Aorta (tissue), 5 donors: Measurements from ENCODE around the gene MAGEA6. TPM values are rescaled to one million over a fixed set of nuclear protein-coding genes. Genes with fewer than 3 reads are reported as not detected.
"Not testable (repeated sequence)": the region's sequence is repeated elsewhere in the genome, so short reads cannot be mapped to it uniquely, and the experiment has no call there.

ENCODE experiments used
- ATAC-seq: fragments of 200-7000 bp; cut with Tn5 transposase; one replicate; pipeline ENCODE4 v1.9.1; 2022; ENCODE audit warnings: moderate library complexity; ENCODE audit not compliant: low FRiP score
- DNase-seq, 2 donors: peaks; one replicate each; pipeline ENCODE4 v3.0.0-alpha.2; 2020
- H3K27ac ChIP-seq, 2 donors: one replicate each; pipeline ENCODE4 v1.5.1; 2013; ENCODE audit warnings: low read length in 2 of 2, mild to moderate bottlenecking in 2 of 2, moderate library complexity in 2 of 2, control low read depth in 1 of 2, inconsistent platforms in 1 of 2, low read depth in 1 of 2
- H3K27me3 ChIP-seq, 2 donors: one replicate each; pipeline ENCODE4 v1.6.1; 2013; ENCODE audit warnings: control low read depth in 1 of 2, low read length in 1 of 2, mild to moderate bottlenecking in 1 of 2, moderate library complexity in 1 of 2; ENCODE audit not compliant: insufficient read depth in 2 of 2, control insufficient read depth in 1 of 2
- H3K36me3 ChIP-seq, 2 donors: one replicate each; pipeline ENCODE4 v1.6.1; 2013; ENCODE audit warnings: control low read depth in 1 of 2, low read length in 1 of 2, mild to moderate bottlenecking in 1 of 2; ENCODE audit not compliant: insufficient read depth in 2 of 2, control insufficient read depth in 1 of 2
- H3K4me1 ChIP-seq, 2 donors: one replicate each; pipeline ENCODE4 v1.6.1; 2013; ENCODE audit warnings: low read length in 2 of 2, control low read depth in 1 of 2, mild to moderate bottlenecking in 1 of 2, moderate library complexity in 1 of 2; ENCODE audit not compliant: insufficient read depth in 2 of 2, control insufficient read depth in 1 of 2
- H3K4me3 ChIP-seq, 2 donors: one replicate each; pipeline ENCODE4 v1.5.1; 2013; ENCODE audit warnings: low read length in 2 of 2, control low read depth in 1 of 2, mild to moderate bottlenecking in 1 of 2
- H3K9me3 ChIP-seq: one replicate; pipeline ENCODE4 v1.6.1; 2013; ENCODE audit warnings: mild to moderate bottlenecking, low read length; ENCODE audit not compliant: control insufficient read depth
- WGBS, 2 donors: extraction: QIAGEN DNeasy Blood & Tissue Kit; methylation state at CpG; one replicate each; pipeline ENCODE4 v1.1.7; 2013; 5-methylcytosine and 5-hydroxymethylcytosine counted together
- intact Hi-C, 2 donors: fragments of 100-400 bp; cut with DNase I; formaldehyde crosslinking; loops; one replicate each; pipeline versions ENCODE4 v1.14.2 to v1.15.0; 2022
- polyA plus RNA-seq, 2 donors: library from polyadenylated mRNA; stranded (reverse); fragments of 200-250 nt; gene quantifications; one replicate each; pipeline ENCODE4 v1.2.3, GENCODE V29; 2013
- total RNA-seq, 2 donors: library from RNA; stranded (reverse); fragmentation: NEBNext Ultra II Directional; extraction: Animal tissue kit (Norgen Biotek cat#: 25700); gene quantifications; one replicate each; pipeline ENCODE4 v1.2.1, GENCODE V29; 2021
- donor health status: healthy with polysubstance abuse.
- donor health status: Bipolar disorder and iron deficiency.
- donor health status: DM: no; HTN: no; CAD: no.
- donor health status: DM: no; HTN: no; CAD: no.
- donor health status: DM: yes; HTN: yes; CAD: no.

The MAGEA6 gene
- total and polyA plus RNA-seq, 4 donors, result not detected

DNA sequence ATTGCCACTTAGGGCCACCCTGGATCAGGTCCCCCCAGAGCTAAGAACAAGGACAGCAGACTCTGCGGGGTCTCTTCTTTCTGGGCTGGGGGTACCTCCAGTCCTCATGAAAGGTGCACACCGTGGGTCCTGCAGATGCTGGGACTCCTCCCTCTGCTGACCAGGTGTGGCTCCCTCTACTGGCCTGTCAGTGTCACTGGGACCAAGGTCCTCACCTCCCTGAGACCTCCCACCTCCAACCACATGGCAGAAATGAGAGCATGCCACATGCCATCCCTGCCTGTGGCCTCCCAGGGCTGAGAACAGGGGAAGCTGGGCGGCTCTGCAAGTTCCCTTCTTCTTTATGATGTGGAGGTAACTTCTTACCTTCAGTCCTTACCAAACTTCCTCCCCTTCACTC is 17.6 kb upstream of the MAGEA6 start:
- H3K36me3 ChIP-seq, H3K9me3 ChIP-seq: not testable (repeated sequence)
- no CpG with 5 or more reads among the region's 3 CpGs for WGBS, 2 donors

GRCh38 chrX:152766562-152766961 is 2.9 kb downstream of the MAGEA6 start:
- H3K27me3 ChIP-seq, H3K4me3 ChIP-seq, H3K27ac ChIP-seq, H3K36me3 ChIP-seq, ATAC-seq, intact Hi-C loops, H3K9me3 ChIP-seq, H3K4me1 ChIP-seq: not testable (repeated sequence)
- DNase-seq, result peak in 1 of 2 donors; percentile 26
- WGBS, 2 donors, result 68 to 77% methylated on average over 9 of the region's 9 CpGs

More for the DNA sequence above, 17.6 kb upstream of the MAGEA6 start:
- H3K27ac ChIP-seq, intact Hi-C loops, H3K27me3 ChIP-seq, ATAC-seq, H3K4me3 ChIP-seq, H3K4me1 ChIP-seq, DNase-seq: not testable (repeated sequence)

DNA sequence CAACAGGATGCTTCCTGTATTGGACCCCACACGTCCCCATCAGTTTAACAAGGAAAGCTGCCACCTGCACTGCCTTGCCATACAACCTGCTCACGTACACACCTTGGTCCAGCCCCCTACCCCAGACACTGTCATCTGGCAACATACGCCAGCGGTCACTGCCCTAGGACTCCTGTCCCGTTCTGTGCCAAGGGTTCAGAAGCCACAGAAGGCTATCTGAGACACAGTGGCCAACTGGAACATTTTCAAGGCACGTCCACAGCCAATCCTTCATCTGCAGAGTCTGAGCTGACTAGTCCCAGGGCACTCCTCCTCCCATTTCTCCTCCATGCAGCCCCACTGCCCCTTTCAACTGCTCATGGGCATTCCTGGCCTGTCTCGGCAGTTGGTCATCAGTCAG is 7.9 kb downstream of the MAGEA6 start:
- H3K9me3 ChIP-seq, intact Hi-C loops, H3K27me3 ChIP-seq, H3K36me3 ChIP-seq, H3K4me1 ChIP-seq, H3K27ac ChIP-seq, H3K4me3 ChIP-seq, DNase-seq: not testable (repeated sequence)
- peak; percentile 29 for ATAC-seq
- 70 to 85% methylated on average over 2 to 4 of the region's 7 CpGs for WGBS, 2 donors

DNA sequence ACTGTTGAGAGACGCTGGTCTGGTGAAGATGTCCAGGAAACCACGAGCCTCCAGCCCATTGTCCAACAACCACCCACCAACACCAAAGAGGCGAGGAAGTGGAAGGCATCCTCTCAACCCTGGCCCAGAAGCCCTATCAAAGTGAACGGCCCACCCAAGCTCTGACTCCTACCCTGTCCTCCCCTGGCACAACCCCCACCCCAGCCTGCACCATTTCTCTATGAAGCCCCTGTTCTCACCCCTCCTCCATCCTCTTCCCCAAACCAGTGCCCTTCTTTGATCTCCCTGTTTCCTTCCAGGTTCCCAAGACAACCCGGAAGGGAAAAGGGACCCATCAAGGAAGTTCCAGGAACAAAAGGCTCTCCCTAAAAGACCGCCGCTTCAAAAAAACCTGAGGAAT is 9.9 kb downstream of the MAGEA6 start:
- H3K4me1 ChIP-seq, H3K27me3 ChIP-seq, H3K4me3 ChIP-seq, H3K27ac ChIP-seq, H3K36me3 ChIP-seq, intact Hi-C loops, DNase-seq, H3K9me3 ChIP-seq: not testable (repeated sequence)
- 62 to 79% methylated on average over 3 to 4 of the region's 7 CpGs for WGBS, 2 donors
- peak; percentile 52 for ATAC-seq

DNA sequence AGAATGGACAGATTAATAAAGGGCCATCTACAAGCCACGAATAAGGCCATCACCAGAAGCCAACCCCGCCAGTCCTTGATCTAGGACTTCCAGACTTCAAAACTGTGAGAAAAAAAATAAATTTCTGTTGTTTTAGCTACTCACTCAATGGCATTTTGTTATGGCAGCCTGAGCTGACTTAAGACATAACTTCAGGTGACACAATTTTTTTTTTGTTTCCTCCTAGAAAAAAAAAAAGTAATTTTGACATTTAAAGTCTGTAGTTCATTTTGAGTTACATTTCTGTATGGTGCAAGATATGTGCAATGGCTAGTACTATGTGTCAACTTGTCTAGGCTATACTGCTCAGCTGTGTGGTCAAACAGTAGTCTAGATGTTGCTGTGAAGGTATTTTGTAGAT is 10.6 kb downstream of the MAGEA6 start, which contains the start of gene CSAG3:
Gene CSAG3, plus strand, starts transcription at position 301 of the 400 bp plus-strand sequence.
- intact Hi-C loops, H3K27ac ChIP-seq, DNase-seq, H3K4me1 ChIP-seq, H3K36me3 ChIP-seq, ATAC-seq, H3K27me3 ChIP-seq, H3K9me3 ChIP-seq, H3K4me3 ChIP-seq: not testable (repeated sequence)
- no CpG with 5 or more reads among the region's 2 CpGs for WGBS, 2 donors

GRCh38 chrX:152754871-152755270 is 14.6 kb downstream of the MAGEA6 start:
- WGBS, 2 donors, result no CpG with 5 or more reads among the region's 5 CpGs
- ATAC-seq, intact Hi-C loops, H3K4me1 ChIP-seq, H3K9me3 ChIP-seq, DNase-seq, H3K27me3 ChIP-seq, H3K36me3 ChIP-seq, H3K4me3 ChIP-seq, H3K27ac ChIP-seq: not testable (repeated sequence)

- H3K9me3 ChIP-seq, H3K4me3 ChIP-seq, H3K27ac ChIP-seq, H3K4me1 ChIP-seq, H3K27me3 ChIP-seq, DNase-seq, intact Hi-C loops, H3K36me3 ChIP-seq, ATAC-seq: not testable (repeated sequence)
- no CpG with 5 or more reads among the region's 35 CpGs for WGBS, 2 donors
Observed at GRCh38 chrX:152753686-152754650, 15.5 kb downstream of the MAGEA6 start, which contains the start of gene MAGEA2. TSS of gene MAGEA2 (minus strand) at chrX:152753842. CDS start at chrX:152751363, 2,479 bp downstream.

GRCh38 chrX:152738560-152738959 is 30.9 kb downstream of the MAGEA6 start:
- no peaks in the 10 kb centered on the region for H3K4me1 ChIP-seq
- intact Hi-C loops, result no loop called here
- no peak for ATAC-seq
- no peak overlapping the region for H3K4me3 ChIP-seq
- H3K9me3 ChIP-seq, result no peaks in the 10 kb centered on the region
- DNase-seq, result no peak
- H3K27me3 ChIP-seq, result no peaks in the 10 kb centered on the region
- no peaks in the 10 kb centered on the region for H3K36me3 ChIP-seq
- no peak overlapping the region for H3K27ac ChIP-seq
- WGBS, 2 donors, result 78 to 86% methylated on average over 5 of the region's 5 CpGs

GRCh38 chrX:152736528-152736927 is 33.0 kb downstream of the MAGEA6 start:
- ATAC-seq, H3K27ac ChIP-seq, H3K9me3 ChIP-seq, H3K36me3 ChIP-seq, DNase-seq, H3K4me1 ChIP-seq, H3K4me3 ChIP-seq, intact Hi-C loops, H3K27me3 ChIP-seq: not testable (repeated sequence)
- 80 to 89% methylated on average over 12 of the region's 12 CpGs for WGBS, 2 donors
